Esophagus squamous epithelium (tissue), 4 donors: ENCODE data around the gene SLC24A3.

ENCODE experiments used
- POLR2A ChIP-seq, 4 donors: fragments of 450-650 bp; IDR thresholded peaks; one replicate each; pipeline ENCODE4 v1.6.1; 2017; ENCODE audit warnings: antibody characterized with exemption in 4 of 4, mild to moderate bottlenecking in 4 of 4, moderate library complexity in 3 of 4
- TF ChIP-seq, protein P1 (sequence below), 6 experiments: fragments of 450-650 bp in 4 of 6; fragments of 200-600 bp in 2 of 6; sonication (generic) in 2 of 6; IDR thresholded peaks; one replicate each; pipeline ENCODE4 v1.5.1; 2016 to 2019; ENCODE audit warnings: antibody characterized with exemption in 6 of 6, mild to moderate bottlenecking in 4 of 6, moderate library complexity in 4 of 6

DNA sequence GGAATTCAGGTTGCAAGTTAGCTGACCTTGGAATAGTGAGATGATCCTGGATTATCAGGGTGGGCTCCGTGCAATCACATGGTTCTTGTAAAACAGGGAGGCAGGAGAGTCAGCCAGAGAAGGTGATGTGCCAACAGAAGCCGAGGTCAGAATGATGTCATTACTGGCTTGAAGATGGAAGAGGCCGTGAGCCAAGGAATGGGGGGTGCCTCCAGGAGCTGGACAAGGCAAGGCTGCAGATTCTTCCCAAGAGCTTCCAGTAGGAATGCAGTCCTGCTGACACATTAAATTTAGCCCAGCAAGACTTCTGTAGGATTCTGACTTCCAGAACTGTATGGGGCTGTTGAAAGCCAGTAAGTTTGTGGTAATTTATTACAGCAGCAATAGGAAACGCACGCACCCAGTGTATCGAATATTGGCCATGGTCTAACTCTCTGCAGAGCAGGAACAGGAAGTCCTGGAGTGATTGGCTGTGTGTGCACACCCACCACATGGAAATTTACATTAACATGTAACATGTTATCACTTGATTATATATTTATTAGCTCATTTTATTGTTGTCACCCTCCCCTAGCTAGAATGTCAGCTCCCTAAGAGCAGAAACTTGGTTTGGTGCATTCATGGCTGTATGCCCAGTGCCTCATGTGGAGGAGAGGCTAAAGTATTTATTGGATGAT, 19.1 kb downstream of the SLC24A3 start:
- TF ChIP-seq, protein P1, sequence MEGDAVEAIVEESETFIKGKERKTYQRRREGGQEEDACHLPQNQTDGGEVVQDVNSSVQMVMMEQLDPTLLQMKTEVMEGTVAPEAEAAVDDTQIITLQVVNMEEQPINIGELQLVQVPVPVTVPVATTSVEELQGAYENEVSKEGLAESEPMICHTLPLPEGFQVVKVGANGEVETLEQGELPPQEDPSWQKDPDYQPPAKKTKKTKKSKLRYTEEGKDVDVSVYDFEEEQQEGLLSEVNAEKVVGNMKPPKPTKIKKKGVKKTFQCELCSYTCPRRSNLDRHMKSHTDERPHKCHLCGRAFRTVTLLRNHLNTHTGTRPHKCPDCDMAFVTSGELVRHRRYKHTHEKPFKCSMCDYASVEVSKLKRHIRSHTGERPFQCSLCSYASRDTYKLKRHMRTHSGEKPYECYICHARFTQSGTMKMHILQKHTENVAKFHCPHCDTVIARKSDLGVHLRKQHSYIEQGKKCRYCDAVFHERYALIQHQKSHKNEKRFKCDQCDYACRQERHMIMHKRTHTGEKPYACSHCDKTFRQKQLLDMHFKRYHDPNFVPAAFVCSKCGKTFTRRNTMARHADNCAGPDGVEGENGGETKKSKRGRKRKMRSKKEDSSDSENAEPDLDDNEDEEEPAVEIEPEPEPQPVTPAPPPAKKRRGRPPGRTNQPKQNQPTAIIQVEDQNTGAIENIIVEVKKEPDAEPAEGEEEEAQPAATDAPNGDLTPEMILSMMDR (IDR thresholded peaks at IDR 0.05): no peak
- TF ChIP-seq POLR2A (IDR thresholded peaks at IDR 0.05): no peak
